Tibial nerve (tissue), 4 donors: Measurements from ENCODE around the gene SORBS1. TPM values are rescaled to one million over a fixed set of nuclear protein-coding genes. Genes with fewer than 3 reads are reported as not detected.

Experiments
- DNase-seq, 2 donors: peaks; one replicate each; pipeline ENCODE4 v3.0.0-alpha.2; 2019; ENCODE audit warnings: low spot score in 2 of 2
- H3K27ac ChIP-seq, 4 donors: fragments of 200-600 bp; sonication (generic) in 3 of 4; one replicate each; pipeline ENCODE4 v1.5.1; 2017 to 2019; ENCODE audit warnings: mild to moderate bottlenecking in 1 of 4
- H3K27me3 ChIP-seq, 2 donors: fragments of 200-600 bp; sonication (generic) in 1 of 2; one replicate each; pipeline versions ENCODE4 v1.5.1 to v1.6.0; 2017 to 2019
- H3K36me3 ChIP-seq, 3 donors: fragments of 200-600 bp; sonication (generic); one replicate each; pipeline ENCODE4 v1.5.1; 2018 to 2019
- H3K4me1 ChIP-seq, 4 donors: fragments of 200-600 bp; sonication (generic) in 3 of 4; one replicate each; pipeline ENCODE4 v1.5.1; 2017 to 2019
- H3K4me3 ChIP-seq, 4 donors: fragments of 200-600 bp; sonication (generic) in 3 of 4; one replicate each; pipeline ENCODE4 v1.5.1; 2017 to 2019; ENCODE audit warnings: mild to moderate bottlenecking in 1 of 4, moderate library complexity in 1 of 4
- H3K9me3 ChIP-seq, 4 donors: fragments of 200-600 bp; sonication (generic) in 3 of 4; one replicate each; pipeline ENCODE4 v1.5.1; 2017 to 2019
- CTCF ChIP-seq, 5 experiments: fragments of 200-600 bp in 3 of 5; fragments of 450-650 bp in 2 of 5; sonication (generic) in 3 of 5; IDR thresholded peaks; one replicate each; pipeline ENCODE4 v1.5.1; 2016 to 2019; ENCODE audit warnings: antibody characterized with exemption in 5 of 5, mild to moderate bottlenecking in 3 of 5, moderate library complexity in 2 of 5
- EP300 ChIP-seq, 2 donors: sonication (generic); formaldehyde crosslinking; IDR thresholded peaks; one replicate each; pipeline ENCODE4 v1.6.1; 2017; ENCODE audit warnings: antibody characterized with exemption in 2 of 2, mild to moderate bottlenecking in 1 of 2
- POLR2A ChIP-seq, 2 donors: fragments of 450-650 bp; IDR thresholded peaks; one replicate each; pipeline ENCODE4 v1.6.1; 2017; ENCODE audit warnings: antibody characterized with exemption in 2 of 2, mild to moderate bottlenecking in 2 of 2, moderate library complexity in 2 of 2
- WGBS, 2 donors: methylation state at CpG; one replicate each; pipeline ENCODE4 v1.1.5; 2018; 5-methylcytosine and 5-hydroxymethylcytosine counted together
- total RNA-seq, 4 donors: library from RNA; depleted of rRNA; stranded (reverse); fragments of >200 nt; gene quantifications; one replicate each; pipeline ENCODE4 v1.1.0, GENCODE V29; 2016

SORBS1 gene
- total RNA-seq, 4 donors from 2014 or later, result 427 to 623 (median 567) TPM

- H3K36me3 ChIP-seq, result peaks cover 0 to 3% (median 0%) of the 10 kb centered on the region in 3 donors
- 35 to 39% methylated on average over 10 to 12 of the region's 12 CpGs for WGBS, 2 donors
Observed at GRCh38 chr10:95430231-95430951, 130.8 kb downstream of the SORBS1 start.

GRCh38 chr10:95429639-95430038 is 131.5 kb downstream of the SORBS1 start:
- Histone ChIP-seq H3K4me3 (no peak overlapping the region), H3K27ac (peak overlapping the region in 1 of 4 donors; percentile 75), H3K4me1 (peaks cover 0 to 87% (median 15%) of the 10 kb centered on the region in 4 donors), H3K9me3 (no peaks in the 10 kb centered on the region), H3K36me3 (no peaks in the 10 kb centered on the region), H3K27me3 (no peaks in the 10 kb centered on the region)
- TF ChIP-seq POLR2A (IDR thresholded peaks at IDR 0.05) (no peak), CTCF (IDR thresholded peaks at IDR 0.05) (no peak), EP300 (IDR thresholded peaks at IDR 0.05) (no peak)
- no peak for DNase-seq
- WGBS, 2 donors, result 85 to 91% methylated on average over 4 of the region's 4 CpGs

More at GRCh38 chr10:95430231-95430951, 130.8 kb downstream of the SORBS1 start:
- Histone ChIP-seq H3K9me3 (no peaks in the 10 kb centered on the region), H3K4me3 (no peak overlapping the region), H3K27me3 (no peaks in the 10 kb centered on the region), H3K4me1 (peaks cover 0 to 85% (median 15%) of the 10 kb centered on the region in 4 donors), H3K27ac (peak overlapping the region in 1 of 4 donors; percentile 75)
- DNase-seq, result peak in 1 of 2 donors; percentile 45
- no peak for TF ChIP-seq POLR2A (IDR thresholded peaks at IDR 0.05)
- peak; percentile 91 to 95 (median 94) for TF ChIP-seq CTCF (IDR thresholded peaks at IDR 0.05)
- TF ChIP-seq EP300 (IDR thresholded peaks at IDR 0.05), result peak in 1 of 2 donors; percentile 69

GRCh38 chr10:95428701-95429100 is 132.5 kb downstream of the SORBS1 start:
- Histone ChIP-seq H3K4me1 (peaks cover 0 to 87% (median 17%) of the 10 kb centered on the region in 4 donors), H3K36me3 (peaks cover 0 to 2% (median 0%) of the 10 kb centered on the region in 3 donors), H3K9me3 (no peaks in the 10 kb centered on the region), H3K27ac (peak overlapping the region in 2 of 4 donors; percentile 60 to 75), H3K27me3 (no peaks in the 10 kb centered on the region), H3K4me3 (no peak overlapping the region)
- 60 to 70% methylated on average over 2 of the region's 2 CpGs for WGBS, 2 donors
- no peak for DNase-seq
- TF ChIP-seq EP300 (IDR thresholded peaks at IDR 0.05) (no peak), CTCF (IDR thresholded peaks at IDR 0.05) (no peak), POLR2A (IDR thresholded peaks at IDR 0.05) (no peak)

GRCh38 chr10:95426482-95426881 is 134.7 kb downstream of the SORBS1 start:
- 85 to 88% methylated on average over 5 of the region's 5 CpGs for WGBS, 2 donors
- Histone ChIP-seq H3K27me3 (no peaks in the 10 kb centered on the region), H3K4me3 (no peak overlapping the region), H3K36me3 (peaks cover 0 to 3% (median 0%) of the 10 kb centered on the region in 3 donors), H3K4me1 (peaks cover 0 to 78% (median 17%) of the 10 kb centered on the region in 4 donors), H3K9me3 (no peaks in the 10 kb centered on the region), H3K27ac (peak overlapping the region in 2 of 4 donors; percentile 92)
- no peak for DNase-seq
- TF ChIP-seq POLR2A (IDR thresholded peaks at IDR 0.05), result no peak
- TF ChIP-seq EP300 (IDR thresholded peaks at IDR 0.05), result no peak
- TF ChIP-seq CTCF (IDR thresholded peaks at IDR 0.05), result no peak
